SK-N-SH treated with all-trans-retinoic acid at 6 μM for 48 hours (cell line): Measurements from ENCODE around the gene HLCS.

Source experiments
- ATAC-seq: fragments of 200-7000 bp; cut with Tn5 transposase; 3 replicates; pipeline ENCODE4 v1.9.1; 2020; ENCODE audit warnings: mild to moderate bottlenecking, moderate library complexity
- ARNTL ChIP-seq: fragments of 450-650 bp; formaldehyde crosslinking; IDR thresholded peaks from 2 replicates; pipeline ENCODE4 v1.5.0; 2020; ENCODE audit warnings: low read depth, mild to moderate bottlenecking, moderate library complexity, borderline replicate concordance
- BACH2 ChIP-seq: fragments of 250-450 bp; sonication (Bioruptor Pico); IDR thresholded peaks from 2 replicates; pipeline ENCODE4 v1.9.0; 2021; ENCODE audit warnings: mild to moderate bottlenecking, borderline replicate concordance
- CSRNP3 ChIP-seq: fragments of 250-450 bp; sonication (Bioruptor Pico); IDR thresholded peaks from 2 replicates; pipeline ENCODE4 v1.5.1; 2021; ENCODE audit warnings: mild to moderate bottlenecking, moderate library complexity
- ESRRG ChIP-seq: fragments of 250-450 bp; sonication (Bioruptor Pico); IDR thresholded peaks from 2 replicates; pipeline ENCODE4 v1.6.1; 2021; ENCODE audit warnings: mild to moderate bottlenecking
- GLIS3 ChIP-seq: fragments of 250-450 bp; sonication (Bioruptor Pico); IDR thresholded peaks from 2 replicates; pipeline ENCODE4 v1.5.0; 2020; ENCODE audit warnings: mild to moderate bottlenecking, moderate library complexity
- ISL1 ChIP-seq: fragments of 250-450 bp; sonication (Bioruptor Pico); IDR thresholded peaks from 2 replicates; pipeline ENCODE4 v2.1.2; 2022; ENCODE audit warnings: mild to moderate bottlenecking, moderate library complexity
- OSR1 ChIP-seq: fragments of 250-450 bp; sonication (Bioruptor Pico); IDR thresholded peaks from 2 replicates; pipeline ENCODE4 v1.8.0; 2022; ENCODE audit warnings: moderate library complexity, mild to moderate bottlenecking, inconsistent platforms
- PATZ1 ChIP-seq: fragments of 250-450 bp; sonication (Bioruptor Pico); IDR thresholded peaks from 2 replicates; pipeline ENCODE4 v1.8.0; 2020; ENCODE audit warnings: mild to moderate bottlenecking, moderate library complexity, borderline replicate concordance
- POU6F1 ChIP-seq: fragments of 250-450 bp; sonication (Bioruptor Pico); IDR thresholded peaks from 2 replicates; pipeline ENCODE4 v1.8.0; 2021; ENCODE audit warnings: low read depth, mild to moderate bottlenecking, moderate library complexity, borderline replicate concordance
- PPARA ChIP-seq: fragments of 250-450 bp; sonication (Bioruptor Pico); IDR thresholded peaks from 2 replicates; pipeline ENCODE4 v1.5.0; 2020; ENCODE audit warnings: mild to moderate bottlenecking, borderline replicate concordance
- RARB ChIP-seq: fragments of 250-450 bp; sonication (Bioruptor Pico); IDR thresholded peaks from 2 replicates; pipeline ENCODE4 v1.8.0; 2021; ENCODE audit warnings: mild to moderate bottlenecking, moderate library complexity
- SNAI2 ChIP-seq: fragments of 250-450 bp; sonication (Bioruptor Pico); IDR thresholded peaks from 2 replicates; pipeline ENCODE4 v1.5.0; 2020; ENCODE audit warnings: mild to moderate bottlenecking, moderate library complexity
- TCF4 ChIP-seq: fragments of 250-450 bp; sonication (Bioruptor Pico); IDR thresholded peaks from 2 replicates; pipeline ENCODE4 v1.8.0; 2021; ENCODE audit warnings: mild to moderate bottlenecking, moderate library complexity, borderline replicate concordance
- TOX ChIP-seq: fragments of 250-450 bp; sonication (Bioruptor Pico); IDR thresholded peaks from 2 replicates; pipeline ENCODE4 v1.8.0; 2021; ENCODE audit warnings: mild to moderate bottlenecking, moderate library complexity, borderline replicate concordance
- TSHZ2 ChIP-seq: fragments of 250-450 bp; sonication (Bioruptor Pico); IDR thresholded peaks from 2 replicates; pipeline ENCODE4 v1.5.0; 2020; ENCODE audit warnings: mild to moderate bottlenecking, moderate library complexity
- ZFP3 ChIP-seq: fragments of 250-450 bp; sonication (Bioruptor Pico); IDR thresholded peaks from 2 replicates; pipeline ENCODE4 v1.5.0; 2020; ENCODE audit warnings: mild to moderate bottlenecking, moderate library complexity
- ZFP30 ChIP-seq: fragments of 450-650 bp; formaldehyde crosslinking; IDR thresholded peaks from 2 replicates; pipeline ENCODE4 v1.5.0; 2022; ENCODE audit warnings: mild to moderate bottlenecking, moderate library complexity
- ZNF565 ChIP-seq: fragments of 450-650 bp; formaldehyde crosslinking; conservative IDR thresholded peaks from 2 replicates; pipeline ENCODE4 v1.5.0; 2020; ENCODE audit warnings: low read depth, mild to moderate bottlenecking, moderate library complexity
- ZNF70 ChIP-seq: fragments of 450-650 bp; formaldehyde crosslinking; IDR thresholded peaks from 2 replicates; pipeline ENCODE4 v1.5.0; 2020; ENCODE audit warnings: mild to moderate bottlenecking, moderate library complexity
- ZNF8 ChIP-seq: fragments of 450-650 bp; formaldehyde crosslinking; IDR thresholded peaks from 2 replicates; pipeline ENCODE4 v1.5.0; 2020; ENCODE audit warnings: mild to moderate bottlenecking, moderate library complexity

HLCS gene

GRCh38 chr21:36813052-36813451 lies 153.4 kb downstream of the HLCS start (continued):
- no peak for TF ChIP-seq TSHZ2 (CRISPR knock-in tag)

- ATAC-seq: no peak
These were observed 154.7 kb downstream of the HLCS start for GRCh38 chr21:36811762-36812161.

GRCh38 chr21:36810443-36810842 lies 156.0 kb downstream of the HLCS start:
- TF ChIP-seq PPARA (CRISPR knock-in tag) (no peak), TOX (CRISPR knock-in tag) (no peak), ARNTL (CRISPR knock-in tag) (no peak), GLIS3 (CRISPR knock-in tag) (no peak), ZFP3 (CRISPR knock-in tag) (no peak), SNAI2 (CRISPR knock-in tag) (no peak), ISL1 (CRISPR knock-in tag) (no peak), TSHZ2 (CRISPR knock-in tag) (no peak), POU6F1 (CRISPR knock-in tag) (no peak), BACH2 (CRISPR knock-in tag) (no peak)
- ATAC-seq: no peak

More at GRCh38 chr21:36811762-36812161, 154.7 kb downstream of the HLCS start:
- TF ChIP-seq TCF4 (CRISPR knock-in tag) (no peak), ESRRG (CRISPR knock-in tag) (no peak), CSRNP3 (CRISPR knock-in tag) (no peak), SNAI2 (CRISPR knock-in tag) (no peak), ISL1 (CRISPR knock-in tag) (no peak), ZFP30 (CRISPR knock-in tag) (no peak), OSR1 (CRISPR knock-in tag) (no peak), ZNF70 (CRISPR knock-in tag) (no peak), PATZ1 (CRISPR knock-in tag) (no peak), ZNF8 (no peak)

- TF ChIP-seq RARB (CRISPR knock-in tag): no peak
- TF ChIP-seq TSHZ2 (CRISPR knock-in tag): no peak
- TF ChIP-seq ZNF565 (CRISPR knock-in tag): no peak
- TF ChIP-seq GLIS3 (CRISPR knock-in tag): no peak
- TF ChIP-seq PATZ1 (CRISPR knock-in tag): no peak
- no peak for ATAC-seq
These were observed 159.0 kb downstream of the HLCS start for GRCh38 chr21:36807422-36807928.
